Ishikawa (cell line): ENCODE measurements around the gene PPP2R5E.

Source experiments
- CEBPB ChIP-seq: IDR thresholded peaks from 2 replicates; pipeline ENCODE4 v1.6.1; 2012
- CREB1 ChIP-seq: IDR thresholded peaks from 2 replicates; pipeline ENCODE4 v1.6.1; 2012; ENCODE audit warnings: low read depth
- EGR1 ChIP-seq: IDR thresholded peaks from 2 replicates; pipeline ENCODE4 v1.6.1; 2012
- EP300 ChIP-seq: IDR thresholded peaks from 2 replicates; pipeline ENCODE4 v1.6.1; 2012; ENCODE audit warnings: borderline replicate concordance
- FOXM1 ChIP-seq: IDR thresholded peaks from 2 replicates; pipeline ENCODE4 v1.6.1; 2012; ENCODE audit warnings: low read depth, borderline replicate concordance
- NFIC ChIP-seq: IDR thresholded peaks from 2 replicates; pipeline ENCODE4 v1.6.1; 2012
- RAD21 ChIP-seq: IDR thresholded peaks from 2 replicates; pipeline ENCODE4 v1.6.1; 2012; ENCODE audit warnings: low read depth
- REST ChIP-seq: IDR thresholded peaks from 2 replicates; pipeline ENCODE4 v1.6.1; 2012; ENCODE audit warnings: low read depth, mild to moderate bottlenecking
- TAF1 ChIP-seq: IDR thresholded peaks from 2 replicates; pipeline ENCODE4 v1.6.1; 2012; ENCODE audit warnings: low read depth, mild to moderate bottlenecking
- TCF12 ChIP-seq: IDR thresholded peaks from 2 replicates; pipeline ENCODE4 v1.6.1; 2012; ENCODE audit warnings: low read depth
- TEAD4 ChIP-seq: IDR thresholded peaks from 2 replicates; pipeline ENCODE4 v1.6.1; 2012
- USF1 ChIP-seq: IDR thresholded peaks from 2 replicates; pipeline ENCODE4 v1.6.1; 2012
- YY1 ChIP-seq: IDR thresholded peaks from 2 replicates; pipeline ENCODE4 v1.6.1; 2012; ENCODE audit warnings: low read depth
- ZBTB7A ChIP-seq: IDR thresholded peaks from 2 replicates; pipeline ENCODE4 v1.6.1; 2012; ENCODE audit warnings: low read depth
- TF ChIP-seq, protein P1 (sequence below): IDR thresholded peaks from 2 replicates; pipeline ENCODE4 v1.6.1; 2012

Gene PPP2R5E

DNA sequence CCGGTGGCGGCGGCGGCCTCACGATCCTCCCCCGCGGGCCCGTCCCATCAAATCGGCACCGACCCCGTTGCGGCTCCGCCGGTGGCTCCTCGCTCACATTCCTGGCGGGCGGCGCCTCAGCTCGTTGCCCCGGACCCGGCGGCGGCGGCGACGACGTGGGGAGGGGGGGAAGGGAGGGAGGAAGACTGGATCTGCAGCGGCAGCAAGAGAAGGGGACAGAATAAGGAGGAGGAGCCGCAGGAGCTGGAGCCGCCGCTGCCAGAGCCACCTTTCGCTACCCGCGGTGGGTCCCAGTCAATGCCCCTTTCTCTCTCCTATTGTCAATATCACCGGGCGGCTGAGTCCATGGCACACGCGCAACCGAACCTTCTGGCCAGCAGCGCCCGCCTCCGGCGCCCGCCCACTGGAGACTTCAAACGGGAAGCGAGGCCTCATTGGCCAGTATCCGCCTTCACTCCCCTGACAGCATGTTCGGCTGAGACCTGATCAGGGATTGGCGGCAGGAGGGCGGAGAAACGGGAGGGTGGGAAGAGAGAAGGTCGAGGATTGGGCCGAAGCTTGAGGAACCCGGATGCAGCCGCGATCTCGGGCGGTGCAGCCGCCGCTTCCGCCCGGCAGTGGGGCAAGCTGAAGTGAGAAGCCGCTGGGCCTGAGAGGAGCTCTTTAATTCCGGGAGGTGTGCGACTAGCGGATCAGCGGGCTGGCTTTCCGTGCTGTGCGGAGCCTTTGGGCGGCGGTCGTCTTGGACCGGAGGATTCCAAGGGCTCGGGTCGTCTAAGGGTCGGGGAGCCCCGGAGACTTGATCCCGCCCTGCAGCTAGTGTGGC is at the start of gene PPP2R5E:
TSS of gene PPP2R5E (minus strand) at position 378 of the 826 bp plus-strand sequence. CDS start 3,692 bp downstream, outside the sequence.
- TF ChIP-seq TEAD4 (peak; percentile 52; the same call in 1 of the 2 replicates), FOXM1 (peak; percentile 66; the same call in 1 of the 2 replicates), CREB1 (peak; percentile 31; the same call in 1 of the 2 replicates), NFIC (no peak), ZBTB7A (0 out of 2 replicates have a peak, but pooled peaks have one; percentile 30), YY1 (peak; percentile 60; the same call in 1 of the 2 replicates), TAF1 (peak; percentile 71), TCF12 (0 out of 2 replicates have a peak, but pooled peaks have one; percentile 34), USF1 (no peak), RAD21 (no peak), EGR1 (no peak), CEBPB (no peak), EP300 (no peak), REST (no peak)
- TF ChIP-seq, protein P1, sequence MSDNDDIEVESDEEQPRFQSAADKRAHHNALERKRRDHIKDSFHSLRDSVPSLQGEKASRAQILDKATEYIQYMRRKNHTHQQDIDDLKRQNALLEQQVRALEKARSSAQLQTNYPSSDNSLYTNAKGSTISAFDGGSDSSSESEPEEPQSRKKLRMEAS: peak; percentile 45

DNA sequence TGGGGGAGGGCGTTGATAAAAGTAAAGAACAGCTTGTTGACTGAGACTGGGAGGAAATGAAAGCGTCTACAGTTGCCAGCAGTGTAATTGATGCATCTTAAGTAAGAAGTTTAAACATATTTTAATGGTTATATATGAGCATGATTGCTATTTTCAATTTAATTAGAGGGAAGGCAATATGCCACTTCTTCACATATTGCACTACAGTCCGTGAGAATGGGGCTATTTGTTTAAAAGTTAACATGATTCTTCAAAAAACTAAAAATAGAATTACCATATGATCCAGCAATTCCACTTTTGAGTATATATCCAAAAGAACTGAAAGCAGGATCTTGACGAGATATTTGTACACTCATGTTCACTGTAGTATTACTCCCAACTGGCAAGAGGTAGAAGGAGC is 38.3 kb upstream of the PPP2R5E start:
- TF ChIP-seq EP300 (no peak), RAD21 (no peak), CREB1 (no peak), CEBPB (no peak), ZBTB7A (no peak), TEAD4 (no peak), FOXM1 (no peak), EGR1 (no peak), NFIC (no peak), TCF12 (no peak), REST (no peak), YY1 (no peak)

GRCh38 chr14:63578300-63578699 is 35.1 kb upstream of the PPP2R5E start:
- TF ChIP-seq REST (no peak), YY1 (no peak)

GRCh38 chr14:63573581-63573980 is 30.4 kb upstream of the PPP2R5E start:
- TF ChIP-seq CEBPB: no peak
- TF ChIP-seq NFIC: no peak
- TF ChIP-seq CREB1: no peak
- no peak for TF ChIP-seq EP300
- no peak for TF ChIP-seq YY1
- TF ChIP-seq TEAD4: no peak
- no peak for TF ChIP-seq EGR1
- no peak for TF ChIP-seq REST
- TF ChIP-seq TCF12: no peak
- no peak for TF ChIP-seq USF1
- TF ChIP-seq TAF1: no peak
- no peak for TF ChIP-seq FOXM1
- TF ChIP-seq, protein P1: no peak
- TF ChIP-seq RAD21: no peak
- TF ChIP-seq ZBTB7A: no peak
